Raji (cell line): ENCODE data around the gene NXF3.

Experiments
- POLR2A ChIP-seq: IDR thresholded peaks from 2 replicates; pipeline ENCODE4 v1.6.1; 2011; ENCODE audit warnings: low read depth, low read length, control low read depth; ENCODE audit not compliant: insufficient read depth

NXF3 gene, protein sequence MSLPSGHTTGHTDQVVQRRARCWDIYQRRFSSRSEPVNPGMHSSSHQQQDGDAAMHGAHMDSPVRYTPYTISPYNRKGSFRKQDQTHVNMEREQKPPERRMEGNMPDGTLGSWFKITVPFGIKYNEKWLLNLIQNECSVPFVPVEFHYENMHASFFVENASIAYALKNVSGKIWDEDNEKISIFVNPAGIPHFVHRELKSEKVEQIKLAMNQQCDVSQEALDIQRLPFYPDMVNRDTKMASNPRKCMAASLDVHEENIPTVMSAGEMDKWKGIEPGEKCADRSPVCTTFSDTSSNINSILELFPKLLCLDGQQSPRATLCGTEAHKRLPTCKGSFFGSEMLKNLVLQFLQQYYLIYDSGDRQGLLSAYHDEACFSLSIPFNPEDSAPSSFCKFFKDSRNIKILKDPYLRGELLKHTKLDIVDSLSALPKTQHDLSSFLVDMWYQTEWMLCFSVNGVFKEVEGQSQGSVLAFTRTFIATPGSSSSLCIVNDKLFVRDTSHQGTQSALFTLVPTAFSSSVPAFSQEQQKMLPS

DNA sequence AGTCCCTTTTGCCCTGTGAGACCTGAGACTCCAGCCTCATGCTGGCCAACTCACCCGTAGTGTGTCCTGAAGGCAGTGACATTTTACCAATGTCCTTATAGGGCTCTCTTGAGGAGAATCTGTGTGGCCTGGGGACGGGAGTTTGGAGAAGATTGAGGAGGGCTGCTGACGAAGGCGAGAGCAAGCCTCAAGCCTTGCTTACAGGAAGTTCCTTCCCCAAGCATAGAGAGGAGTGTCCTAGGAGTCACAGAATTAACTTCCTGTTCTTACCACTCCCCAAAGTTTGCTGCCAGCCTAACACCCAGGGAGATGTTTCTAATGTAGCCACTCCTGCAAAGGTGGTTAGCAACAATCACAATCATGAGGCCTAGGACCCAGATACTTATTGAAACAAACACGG lies at the start of gene NXF3:
NXF3 (minus strand) TSS at position 202 of the 400 bp plus-strand sequence; CDS start at position 82, 120 bp downstream.
- no peak for TF ChIP-seq POLR2A

DNA sequence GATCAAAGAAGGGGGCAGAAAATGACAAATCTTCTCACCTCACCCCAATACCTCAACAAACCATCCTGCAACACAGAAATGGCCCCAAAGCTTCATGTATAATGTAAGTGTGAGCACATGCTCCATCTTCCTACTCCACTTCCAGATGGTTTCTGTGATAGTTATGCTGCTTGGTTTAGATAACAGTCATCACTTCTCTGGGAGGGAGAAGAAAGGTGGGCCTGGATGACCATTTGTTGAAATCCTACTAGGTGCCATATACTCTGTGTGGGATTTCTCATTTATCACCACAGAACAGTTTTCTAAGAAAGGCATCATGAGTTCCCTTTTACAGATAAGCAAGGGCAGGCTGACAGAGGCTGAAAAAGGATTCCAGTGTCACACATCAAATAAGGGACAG lies 31.3 kb upstream of the NXF3 start:
- no peak for TF ChIP-seq POLR2A

DNA sequence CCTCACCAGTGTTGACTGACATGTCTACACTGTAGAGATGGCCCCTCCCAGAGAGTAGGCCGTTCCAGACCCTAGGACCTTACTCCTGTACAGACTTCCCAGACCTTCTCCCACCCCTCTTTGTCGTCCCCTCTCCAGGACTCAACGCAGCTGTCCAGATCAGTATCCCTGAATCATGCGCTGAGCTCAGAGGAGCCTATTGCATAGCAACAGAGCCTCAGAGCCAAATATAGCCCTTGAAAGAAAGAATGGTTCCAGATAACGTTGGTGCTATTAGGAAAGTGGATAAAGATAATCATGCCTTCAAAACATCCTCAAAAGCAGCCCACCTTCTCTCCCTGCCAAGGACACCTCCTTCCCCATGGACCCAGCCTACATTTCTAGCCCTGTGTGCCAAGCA lies 27.8 kb upstream of the NXF3 start:
- TF ChIP-seq POLR2A, result no peak

DNA sequence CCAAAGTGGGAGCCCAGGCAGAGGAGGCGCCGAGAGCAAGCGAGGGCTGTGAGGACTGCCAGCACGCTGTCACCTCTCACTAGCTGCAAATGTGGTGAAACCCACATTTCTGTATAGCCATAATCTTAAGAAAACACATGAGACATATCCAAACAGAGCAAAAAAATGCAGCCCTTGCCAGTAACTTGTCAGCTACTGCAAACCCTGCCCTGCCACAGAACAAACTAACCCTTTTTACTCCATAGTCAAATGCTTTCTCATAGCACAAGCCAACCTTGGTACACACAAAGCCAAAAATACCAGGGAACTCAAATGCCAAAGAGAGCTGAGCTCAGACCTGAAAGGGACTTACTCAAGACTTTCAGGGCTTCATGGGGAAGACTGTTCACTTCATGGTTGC lies 14.9 kb upstream of the NXF3 start:
- no peak for TF ChIP-seq POLR2A

DNA sequence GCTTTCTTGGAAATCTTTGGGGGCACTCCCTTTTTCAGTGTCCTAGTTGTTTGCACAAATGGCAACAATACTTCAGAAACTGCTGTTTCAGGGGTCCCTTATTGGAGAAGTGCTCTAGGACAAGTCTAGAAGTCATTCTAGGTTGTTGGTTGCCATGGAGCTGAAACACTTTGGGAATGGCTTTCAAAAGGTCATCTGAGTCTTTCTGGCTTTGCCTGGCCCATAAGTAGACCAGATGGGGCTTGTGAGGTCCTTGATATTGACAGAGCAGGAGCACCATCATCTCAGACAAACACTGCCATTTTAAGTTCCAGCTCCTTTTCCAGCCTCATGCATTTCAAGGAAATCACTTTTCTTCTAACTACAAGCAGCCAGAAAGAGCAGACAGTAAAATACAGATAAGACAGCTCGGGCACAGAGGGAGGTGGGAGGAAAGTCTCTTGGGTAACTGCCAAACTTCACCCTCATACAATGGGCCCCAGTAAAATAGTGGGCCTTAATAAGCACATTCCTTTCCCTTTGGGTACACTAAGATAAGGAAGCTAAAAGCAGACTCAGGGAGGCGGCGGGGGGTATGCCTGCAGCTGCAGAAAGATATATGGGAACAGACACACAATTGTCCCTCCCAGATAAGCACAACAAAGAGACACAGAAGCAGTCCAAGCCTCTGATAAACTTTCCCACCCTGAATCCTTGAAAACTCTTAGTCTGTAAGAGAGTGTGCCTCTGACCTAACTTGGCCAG lies 8.5 kb upstream of the NXF3 start:
- TF ChIP-seq POLR2A, result no peak

DNA sequence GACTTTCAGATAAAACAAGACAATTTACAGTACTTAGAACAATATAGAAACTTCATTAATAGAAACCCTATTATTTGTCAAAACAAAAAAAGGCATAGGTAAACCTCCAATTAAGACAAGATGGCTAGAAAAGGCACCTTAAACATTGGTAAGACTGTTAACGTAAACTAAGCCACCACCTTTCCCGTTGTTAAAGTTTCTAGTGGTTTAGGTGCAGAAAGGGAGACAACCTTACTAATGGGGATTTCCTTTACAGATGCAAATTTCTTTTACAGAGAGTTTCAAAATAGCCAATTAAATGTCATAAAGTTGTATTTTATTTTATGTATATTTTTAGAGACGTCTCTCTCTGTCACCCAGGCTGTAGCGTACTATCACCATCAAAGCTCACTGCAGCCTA lies 7.5 kb upstream of the NXF3 start:
- no peak for TF ChIP-seq POLR2A

DNA sequence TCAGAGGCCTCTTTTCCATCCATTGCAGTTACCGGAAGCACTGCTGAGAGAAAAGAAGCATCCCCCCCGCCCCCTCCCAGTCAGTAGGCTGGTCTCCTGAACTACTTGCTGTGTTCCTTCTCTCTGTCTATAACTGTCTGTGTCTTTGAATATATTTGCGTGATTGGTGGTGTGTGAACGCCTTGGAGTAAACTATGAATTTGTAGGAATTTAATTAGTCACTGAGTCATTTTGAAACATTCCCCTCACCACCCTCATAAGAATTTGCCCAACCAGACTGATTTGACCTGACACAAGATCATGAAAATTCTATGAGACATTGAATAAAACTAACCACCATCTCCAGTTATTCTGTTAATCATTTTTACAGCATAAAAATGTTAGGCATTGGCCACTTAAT lies 6.7 kb upstream of the NXF3 start:
- TF ChIP-seq POLR2A, result no peak

DNA sequence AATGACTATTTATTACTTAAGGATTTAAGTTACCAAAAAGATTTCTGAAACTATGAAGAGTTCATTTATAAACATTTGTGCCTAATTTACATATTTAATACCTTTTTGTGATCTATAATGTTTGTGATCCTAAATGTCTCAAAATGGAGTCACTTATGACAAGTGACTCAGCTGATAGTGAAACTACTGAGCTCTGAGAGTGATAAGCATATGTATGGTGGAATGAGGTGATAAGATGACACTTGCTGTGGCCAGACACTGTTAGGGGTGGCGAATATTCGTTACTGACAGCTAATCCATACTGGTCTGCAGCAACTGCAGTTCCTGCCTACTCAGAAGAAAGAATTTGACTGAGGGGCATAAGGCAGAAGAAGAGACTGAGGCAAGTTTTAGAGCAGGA lies 5.5 kb upstream of the NXF3 start:
- TF ChIP-seq POLR2A, result no peak

DNA sequence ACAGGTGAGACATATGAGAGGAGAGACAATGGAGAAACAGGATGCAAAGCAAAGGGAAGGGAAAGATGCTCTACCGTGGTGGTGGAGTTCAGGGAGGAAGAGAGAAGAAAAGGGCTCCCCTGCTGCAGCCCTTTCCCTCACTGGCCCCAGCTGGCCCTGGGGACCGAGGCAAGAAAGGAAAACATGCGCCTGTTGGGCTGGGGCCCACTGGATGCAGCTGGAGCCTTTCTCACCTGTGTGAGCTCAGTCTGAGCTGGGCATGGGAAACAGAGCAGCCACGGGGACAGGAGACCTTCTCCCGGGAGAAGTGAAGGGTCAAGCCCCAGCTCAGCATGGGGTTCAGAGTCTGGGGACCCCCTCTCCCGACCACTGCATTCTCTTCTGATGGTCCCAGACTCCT lies 11.9 kb downstream of the NXF3 start:
- no peak for TF ChIP-seq POLR2A

DNA sequence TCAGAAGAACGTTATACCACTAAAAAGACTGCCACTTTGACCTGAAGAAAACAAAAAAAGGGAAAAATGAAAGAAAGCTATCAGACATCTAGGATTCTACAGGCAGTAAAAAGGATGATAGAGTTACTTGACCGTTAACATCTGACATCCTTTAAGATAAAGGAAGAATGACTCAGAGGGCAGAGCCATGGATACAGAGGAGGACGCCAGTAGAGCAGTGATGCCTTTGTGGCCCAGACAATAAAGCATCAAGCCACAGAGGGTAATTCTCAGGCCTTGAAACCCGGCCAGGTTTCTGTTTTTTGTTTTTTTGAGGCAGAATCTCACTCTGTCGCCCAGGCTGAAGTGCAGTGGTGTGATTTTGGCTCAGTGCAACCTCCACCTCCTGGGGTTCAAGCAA lies 19.5 kb downstream of the NXF3 start:
- no peak for TF ChIP-seq POLR2A

DNA sequence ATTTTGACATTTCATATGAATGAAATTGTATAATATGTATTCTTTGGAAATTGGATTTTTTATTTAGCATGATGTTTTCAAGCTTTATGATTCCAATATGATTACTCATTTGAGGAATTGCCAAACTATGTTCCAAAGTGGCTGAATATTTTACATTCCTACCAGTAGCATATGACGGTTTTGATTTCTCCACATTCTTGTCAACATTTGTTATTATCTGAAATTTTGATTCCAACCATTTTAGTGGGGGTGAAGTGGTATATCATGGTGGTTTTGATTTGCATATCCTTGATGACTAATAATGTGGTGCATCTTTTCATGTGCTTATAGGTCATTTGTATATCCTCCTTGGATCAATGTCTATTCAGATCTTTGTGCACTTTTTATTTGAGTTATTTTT lies 26.3 kb downstream of the NXF3 start:
- no peak for TF ChIP-seq POLR2A

DNA sequence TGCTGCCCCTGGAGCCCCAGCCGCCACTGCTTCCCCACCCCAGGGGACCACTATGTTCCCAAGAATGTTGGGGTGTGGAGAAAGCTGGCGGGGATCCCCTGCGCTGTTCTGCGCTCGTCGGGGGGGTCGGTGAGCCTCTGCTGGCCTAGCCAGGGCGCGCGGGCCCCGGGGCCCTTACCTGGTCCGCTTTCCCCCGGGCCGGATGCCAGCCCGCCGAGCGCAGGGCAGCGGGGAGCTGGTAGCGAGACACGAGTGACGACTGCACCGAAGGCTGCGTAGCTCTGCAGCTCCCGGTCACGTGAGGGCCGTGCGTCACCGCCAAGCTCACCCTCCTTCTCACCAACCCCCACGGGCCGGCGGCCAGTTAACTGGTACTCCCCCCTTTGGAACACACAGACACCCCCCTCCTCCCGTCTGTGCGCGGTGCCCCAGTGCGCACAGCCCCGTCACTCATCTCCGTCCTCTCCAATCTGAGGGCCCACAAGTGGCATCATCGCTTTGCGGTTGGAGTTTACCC lies 29.0 kb downstream of the NXF3 start, which contains the start of gene BEX1:
BEX1 (minus strand) TSS at position 254 of the 517 bp plus-strand sequence. CDS start 897 bp downstream, outside the sequence.
- no peak for TF ChIP-seq POLR2A

DNA sequence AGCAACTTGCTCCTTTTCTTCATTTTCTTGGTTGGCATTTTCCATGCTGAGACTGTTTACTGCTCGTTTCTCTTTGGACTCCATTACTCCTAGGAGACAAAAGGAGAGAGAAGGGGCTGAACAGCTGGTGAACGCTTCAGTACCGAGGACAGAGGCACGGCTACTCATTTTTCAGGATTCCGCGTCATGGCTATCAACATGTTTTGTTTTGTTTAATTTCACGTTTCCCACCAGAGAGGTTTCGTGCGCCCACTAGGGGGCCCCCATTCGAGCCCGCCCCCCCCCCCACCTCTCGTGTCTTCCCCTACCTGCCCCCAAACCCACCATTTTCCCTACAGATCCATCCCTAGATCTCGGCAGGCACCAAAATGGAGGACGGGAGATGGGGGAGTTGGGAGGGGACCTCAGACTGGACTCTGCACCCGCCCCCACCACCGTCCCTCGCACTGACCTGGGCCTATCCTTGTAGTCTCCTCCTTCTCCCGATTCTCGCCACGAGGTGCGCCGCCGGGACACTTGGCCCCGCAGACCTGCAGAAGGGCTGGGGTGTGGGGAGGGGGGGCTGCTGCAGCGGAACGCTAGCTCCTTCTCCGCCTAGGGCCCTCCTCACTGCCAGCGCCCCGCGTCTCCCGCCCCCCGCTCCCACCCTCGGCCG lies 29.6 kb downstream of the NXF3 start:
- TF ChIP-seq POLR2A, result no peak

DNA sequence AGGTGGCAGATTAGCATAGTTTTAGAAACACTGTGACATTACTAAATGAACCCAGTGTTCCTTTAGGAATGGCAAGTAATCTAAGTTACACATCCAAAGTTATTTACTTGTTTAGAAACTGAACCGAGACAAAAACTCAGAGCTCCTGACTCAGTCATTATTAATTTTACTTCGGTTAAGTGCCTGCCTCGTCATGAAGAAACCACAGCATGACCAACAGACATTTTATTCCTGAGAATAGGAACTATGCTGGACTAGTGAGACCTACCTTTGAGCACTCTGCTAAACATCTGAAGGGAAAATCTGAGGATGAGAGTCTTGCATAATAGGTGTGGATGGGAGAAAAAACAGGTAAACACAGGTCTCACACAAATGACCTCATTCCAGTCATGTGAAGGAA lies 31.5 kb downstream of the NXF3 start:
- TF ChIP-seq POLR2A, result no peak

DNA sequence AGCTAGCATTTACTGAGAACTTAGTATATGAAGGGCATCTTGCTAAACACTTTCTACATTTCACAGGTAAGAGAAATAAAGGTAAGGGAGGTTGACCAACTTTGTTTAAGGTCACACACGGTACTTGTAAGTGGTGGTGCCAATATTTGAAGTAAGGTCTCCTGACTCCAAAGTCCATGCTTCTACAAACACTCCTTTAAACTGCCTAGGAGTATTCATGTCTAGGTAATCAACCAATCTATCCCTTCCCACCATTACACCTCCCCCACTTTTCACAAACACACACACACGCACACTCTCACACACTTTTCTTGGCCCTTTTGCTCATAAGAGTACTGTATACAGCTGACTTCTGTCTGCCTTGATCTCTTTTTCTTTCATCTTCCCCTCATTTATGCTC lies 36.0 kb downstream of the NXF3 start:
- TF ChIP-seq POLR2A, result no peak

DNA sequence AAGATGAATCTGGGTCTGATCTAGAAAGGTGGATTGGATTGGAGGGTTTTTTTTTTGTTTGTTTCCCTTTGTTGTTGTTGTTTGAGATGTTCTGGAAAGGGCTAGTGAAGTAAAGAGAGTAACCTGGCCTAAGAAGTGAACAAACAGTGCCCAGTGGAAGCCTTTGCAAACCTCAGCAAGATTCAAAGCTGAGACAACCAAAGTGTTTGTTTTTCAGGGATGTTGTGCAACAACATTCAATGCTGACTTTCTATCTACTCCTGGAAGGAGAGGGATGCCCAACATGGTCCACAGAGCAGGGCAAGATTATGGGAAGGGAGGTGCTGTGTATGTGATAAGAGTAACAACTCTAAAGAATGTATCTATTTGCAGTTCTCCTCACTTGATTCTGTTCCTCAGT lies 40.3 kb downstream of the NXF3 start:
- TF ChIP-seq POLR2A, result no peak

DNA sequence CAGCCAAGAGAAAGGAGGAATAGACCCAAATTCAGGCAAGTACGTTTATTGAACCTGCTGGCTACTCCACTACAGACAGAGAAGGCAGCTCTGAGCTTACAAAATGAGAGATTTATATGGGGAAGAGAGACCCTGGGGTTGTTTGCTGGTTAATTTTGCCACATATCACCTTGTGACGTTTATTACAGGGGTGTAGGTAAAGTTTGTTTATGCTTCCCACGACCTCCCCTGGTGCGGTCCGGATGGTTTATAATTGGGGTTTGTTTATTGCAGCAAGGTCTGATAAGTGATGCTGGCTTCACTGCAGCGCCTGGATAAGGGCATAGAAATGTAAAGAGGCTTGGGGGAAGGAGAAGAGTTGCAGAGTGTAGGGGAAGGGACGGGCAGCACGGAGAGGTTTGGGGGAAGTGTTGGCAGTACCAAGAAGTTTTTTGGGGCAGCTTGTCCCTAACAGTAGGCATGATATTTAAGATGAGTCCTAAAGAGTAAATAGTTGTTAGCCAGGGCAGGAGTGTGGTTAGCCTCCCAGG lies 41.6 kb downstream of the NXF3 start:
- no peak for TF ChIP-seq POLR2A
